ENCODE measurements around the gene SCML1. TPM values are rescaled to one million over a fixed set of nuclear protein-coding genes. Genes with fewer than 3 reads are reported as not detected.

SCML1 gene
- total and polyA plus RNA-seq, 9 of the 15 experiments (the other 6 are each of a cell fraction or from before 2014, with no cell fraction given): 0.01 to 0.04 (median 0.04) TPM; not detected in 6

DNA sequence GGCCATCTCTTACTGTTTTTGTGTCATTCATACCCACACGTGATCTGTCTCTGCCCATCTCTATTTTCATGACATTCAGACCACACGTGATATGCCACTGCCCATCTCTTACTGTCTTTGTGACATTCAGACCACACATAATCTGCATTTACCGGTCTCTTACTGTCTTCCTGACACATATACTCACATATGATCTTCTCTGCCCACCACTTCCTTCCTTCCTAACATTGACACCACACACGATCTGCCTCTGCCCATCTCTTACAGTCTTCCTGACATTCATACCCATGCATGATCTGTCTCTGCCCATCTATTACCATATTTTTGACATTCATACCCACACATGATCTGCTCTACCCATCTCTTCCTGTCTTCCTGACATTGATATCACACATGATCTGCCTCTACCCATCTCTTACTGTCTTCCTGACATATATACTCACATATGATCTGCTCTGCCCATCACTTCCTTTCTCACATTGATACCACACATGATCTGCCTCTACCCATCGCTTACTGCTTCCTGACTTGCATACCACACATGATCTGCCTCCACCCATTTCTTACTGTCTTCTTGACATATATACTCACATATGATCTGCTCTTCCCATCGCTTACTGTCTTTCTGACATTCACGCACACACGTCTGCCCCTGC, 36.1 kb downstream of the SCML1 start:
- 0% methylated on average over 8 of the region's 8 CpGs for WGBS (ENCODE audit: insufficient coverage, low coverage, missing lambda C conversion rate)
- no peak overlapping the region for H3K27ac ChIP-seq (ENCODE audit: extremely low read depth, low read depth, low read length)
- no peak for DNase-seq (ENCODE audit: extremely low read depth in 1 of 4, low spot score in 3 of 4)
- no peak for ATAC-seq
- no peak overlapping the region for H3K4me2 ChIP-seq (ENCODE audit: insufficient read depth, low read length)
- TF ChIP-seq ZNF778 (CRISPR knock-in tag; IDR thresholded peaks at IDR 0.05) (no peak), TRIM24 (IDR thresholded peaks at IDR 0.05) (no peak), SNRNP70 (optimal IDR thresholded peaks at IDR 0.05; ENCODE audit: low read depth, low read length) (no peak), SRSF9 (IDR thresholded peaks at IDR 0.05; ENCODE audit: borderline replicate concordance, low read depth, low read length) (no peak), POLR2AphosphoS5 (IDR thresholded peaks at IDR 0.05; ENCODE audit: control insufficient read depth, insufficient read depth, low read depth, low read length) (no peak), GATA2 (CRISPR knock-in tag; IDR thresholded peaks at IDR 0.05) (no peak), E2F3 (CRISPR knock-in tag; IDR thresholded peaks at IDR 0.05) (no peak), PCBP2 (IDR thresholded peaks at IDR 0.05; ENCODE audit: low read depth, low read length, poor library complexity, severe bottlenecking) (no peak), SOX6 (IDR thresholded peaks at IDR 0.05) (no peak), IFI16 (CRISPR knock-in tag; IDR thresholded peaks at IDR 0.05) (no peak), ZNF354B (CRISPR knock-in tag; IDR thresholded peaks at IDR 0.05) (no peak), ZNF436 (CRISPR knock-in tag; IDR thresholded peaks at IDR 0.05) (no peak), PRMT5 (CRISPR knock-in tag; IDR thresholded peaks at IDR 0.05) (no peak)
- TF ChIP-seq, protein P1, sequence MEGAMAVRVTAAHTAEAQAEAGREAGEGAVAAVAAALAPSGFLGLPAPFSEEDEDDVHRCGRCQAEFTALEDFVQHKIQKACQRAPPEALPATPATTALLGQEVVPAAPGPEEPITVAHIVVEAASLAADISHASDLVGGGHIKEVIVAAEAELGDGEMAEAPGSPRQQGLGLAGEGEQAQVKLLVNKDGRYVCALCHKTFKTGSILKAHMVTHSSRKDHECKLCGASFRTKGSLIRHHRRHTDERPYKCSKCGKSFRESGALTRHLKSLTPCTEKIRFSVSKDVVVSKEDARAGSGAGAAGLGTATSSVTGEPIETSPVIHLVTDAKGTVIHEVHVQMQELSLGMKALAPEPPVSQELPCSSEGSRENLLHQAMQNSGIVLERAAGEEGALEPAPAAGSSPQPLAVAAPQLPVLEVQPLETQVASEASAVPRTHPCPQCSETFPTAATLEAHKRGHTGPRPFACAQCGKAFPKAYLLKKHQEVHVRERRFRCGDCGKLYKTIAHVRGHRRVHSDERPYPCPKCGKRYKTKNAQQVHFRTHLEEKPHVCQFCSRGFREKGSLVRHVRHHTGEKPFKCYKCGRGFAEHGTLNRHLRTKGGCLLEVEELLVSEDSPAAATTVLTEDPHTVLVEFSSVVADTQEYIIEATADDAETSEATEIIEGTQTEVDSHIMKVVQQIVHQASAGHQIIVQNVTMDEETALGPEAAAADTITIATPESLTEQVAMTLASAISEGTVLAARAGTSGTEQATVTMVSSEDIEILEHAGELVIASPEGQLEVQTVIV (CRISPR knock-in tag; IDR thresholded peaks at IDR 0.05; ENCODE audit: borderline replicate concordance): no peak
- TF ChIP-seq, protein P2, sequence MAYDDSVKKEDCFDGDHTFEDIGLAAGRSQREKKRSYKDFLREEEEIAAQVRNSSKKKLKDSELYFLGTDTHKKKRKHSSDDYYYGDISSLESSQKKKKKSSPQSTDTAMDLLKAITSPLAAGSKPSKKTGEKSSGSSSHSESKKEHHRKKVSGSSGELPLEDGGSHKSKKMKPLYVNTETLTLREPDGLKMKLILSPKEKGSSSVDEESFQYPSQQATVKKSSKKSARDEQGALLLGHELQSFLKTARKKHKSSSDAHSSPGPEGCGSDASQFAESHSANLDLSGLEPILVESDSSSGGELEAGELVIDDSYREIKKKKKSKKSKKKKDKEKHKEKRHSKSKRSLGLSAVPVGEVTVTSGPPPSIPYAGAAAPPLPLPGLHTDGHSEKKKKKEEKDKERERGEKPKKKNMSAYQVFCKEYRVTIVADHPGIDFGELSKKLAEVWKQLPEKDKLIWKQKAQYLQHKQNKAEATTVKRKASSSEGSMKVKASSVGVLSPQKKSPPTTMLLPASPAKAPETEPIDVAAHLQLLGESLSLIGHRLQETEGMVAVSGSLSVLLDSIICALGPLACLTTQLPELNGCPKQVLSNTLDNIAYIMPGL (CRISPR knock-in tag; IDR thresholded peaks at IDR 0.05): no peak
- TF ChIP-seq, protein P3, sequence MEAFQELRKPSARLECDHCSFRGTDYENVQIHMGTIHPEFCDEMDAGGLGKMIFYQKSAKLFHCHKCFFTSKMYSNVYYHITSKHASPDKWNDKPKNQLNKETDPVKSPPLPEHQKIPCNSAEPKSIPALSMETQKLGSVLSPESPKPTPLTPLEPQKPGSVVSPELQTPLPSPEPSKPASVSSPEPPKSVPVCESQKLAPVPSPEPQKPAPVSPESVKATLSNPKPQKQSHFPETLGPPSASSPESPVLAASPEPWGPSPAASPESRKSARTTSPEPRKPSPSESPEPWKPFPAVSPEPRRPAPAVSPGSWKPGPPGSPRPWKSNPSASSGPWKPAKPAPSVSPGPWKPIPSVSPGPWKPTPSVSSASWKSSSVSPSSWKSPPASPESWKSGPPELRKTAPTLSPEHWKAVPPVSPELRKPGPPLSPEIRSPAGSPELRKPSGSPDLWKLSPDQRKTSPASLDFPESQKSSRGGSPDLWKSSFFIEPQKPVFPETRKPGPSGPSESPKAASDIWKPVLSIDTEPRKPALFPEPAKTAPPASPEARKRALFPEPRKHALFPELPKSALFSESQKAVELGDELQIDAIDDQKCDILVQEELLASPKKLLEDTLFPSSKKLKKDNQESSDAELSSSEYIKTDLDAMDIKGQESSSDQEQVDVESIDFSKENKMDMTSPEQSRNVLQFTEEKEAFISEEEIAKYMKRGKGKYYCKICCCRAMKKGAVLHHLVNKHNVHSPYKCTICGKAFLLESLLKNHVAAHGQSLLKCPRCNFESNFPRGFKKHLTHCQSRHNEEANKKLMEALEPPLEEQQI (IDR thresholded peaks at IDR 0.05): no peak
- no peak overlapping the region for H3K9ac ChIP-seq (ENCODE audit: insufficient read depth in 1 of 2, low read depth in 2 of 2, low read length in 2 of 2)
- H3K9me1 ChIP-seq (ENCODE audit: control insufficient read depth, insufficient read depth, low read length): no peaks in the 10 kb centered on the region
- no peak overlapping the region for H2AFZ ChIP-seq (ENCODE audit: low read depth, low read length)
- H3K27me3 ChIP-seq (ENCODE audit: control insufficient read depth in 2 of 2, insufficient read depth in 2 of 2, low read length in 2 of 2): no peaks in the 10 kb centered on the region
- in situ Hi-C loops (cut with MboI) (no loop called here), intact Hi-C loops (cut with micrococcal nuclease) (no loop called here)
- no peaks in the 10 kb centered on the region for H3K9me3 ChIP-seq (replicated peaks; ENCODE audit: control insufficient read depth, insufficient read depth, low read depth, low read length)
- no peaks in the 10 kb centered on the region for H3K4me1 ChIP-seq (replicated peaks in 1 of 2; ENCODE audit: control insufficient read depth in 2 of 2, insufficient read depth in 2 of 2, low read length in 2 of 2)
- no peaks in the 10 kb centered on the region for H3K79me2 ChIP-seq (ENCODE audit: control insufficient read depth, insufficient read depth, low read length)
- no peaks in the 10 kb centered on the region for H3K36me3 ChIP-seq (ENCODE audit: control insufficient read depth, insufficient read depth, low read length)
- H4K20me1 ChIP-seq (replicated peaks; ENCODE audit: control insufficient read depth, insufficient read depth, low read length): no peaks in the 10 kb centered on the region; the same call in 1 of the 2 replicates
- ChIA-PET CTCF (ENCODE audit: low intra/inter-chr PET ratio) (no interaction called here), POLR2A (no interaction called here)
- no TSS peak for BruUV-seq (replicated peaks)
- FAIRE-seq: no peak
- H3K4me3 ChIP-seq: no peak overlapping the region

Data from K562 (cell line).